ENCODE results near the gene DAB1.
"Not testable (repeated sequence)": the region's sequence is repeated elsewhere in the genome, so short reads cannot be mapped to it uniquely, and the experiment has no call there.

DAB1 gene

DNA sequence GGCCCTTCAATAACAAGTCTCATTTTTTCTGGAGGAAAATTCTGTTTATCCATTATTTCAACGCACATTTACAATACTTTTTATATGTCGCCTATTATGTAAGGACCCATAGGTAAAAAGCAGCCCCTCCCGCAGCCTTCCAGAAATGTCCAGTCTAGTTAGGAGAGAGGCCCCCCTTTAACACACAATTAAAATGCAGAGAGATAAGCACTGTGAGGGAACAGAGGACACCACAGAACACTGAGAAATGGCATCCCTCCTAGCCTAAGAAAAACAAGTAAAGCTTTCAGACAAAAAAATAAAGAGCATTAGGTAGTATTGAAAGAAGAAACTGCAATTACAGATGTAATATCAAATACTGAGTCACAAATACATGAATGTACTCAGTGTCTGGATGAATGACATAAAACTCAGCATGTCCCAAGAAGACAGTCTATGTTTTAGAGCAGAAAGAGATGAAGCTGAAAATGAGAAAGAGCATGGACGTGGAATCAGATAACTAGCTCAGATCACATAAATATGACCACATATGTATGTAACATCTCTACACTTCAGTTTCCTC lies 62.9 kb downstream of the DAB1 start:
- no peak for DNase-seq (ENCODE audit: low spot score)

DNA sequence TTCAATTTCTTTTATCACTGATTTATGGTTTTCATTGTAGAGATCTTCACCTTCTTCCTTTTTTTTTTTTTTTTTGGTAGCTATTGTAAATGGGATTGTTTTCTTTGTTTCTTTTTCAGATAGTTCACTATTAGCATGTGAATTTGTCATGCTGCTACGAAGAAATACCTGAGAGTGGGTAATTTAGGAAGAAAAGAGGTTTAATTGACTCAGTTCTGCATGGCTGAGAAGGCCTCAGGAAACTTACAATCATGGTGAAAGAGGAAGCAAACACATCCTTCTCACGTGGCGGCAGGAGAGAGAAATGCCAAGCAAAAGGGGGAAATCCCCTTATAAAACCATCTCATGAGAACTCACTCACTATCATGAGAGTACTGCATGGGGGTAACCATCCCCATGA lies 66.4 kb downstream of the DAB1 start:
- DNase-seq (ENCODE audit: low spot score): no peak

DNA sequence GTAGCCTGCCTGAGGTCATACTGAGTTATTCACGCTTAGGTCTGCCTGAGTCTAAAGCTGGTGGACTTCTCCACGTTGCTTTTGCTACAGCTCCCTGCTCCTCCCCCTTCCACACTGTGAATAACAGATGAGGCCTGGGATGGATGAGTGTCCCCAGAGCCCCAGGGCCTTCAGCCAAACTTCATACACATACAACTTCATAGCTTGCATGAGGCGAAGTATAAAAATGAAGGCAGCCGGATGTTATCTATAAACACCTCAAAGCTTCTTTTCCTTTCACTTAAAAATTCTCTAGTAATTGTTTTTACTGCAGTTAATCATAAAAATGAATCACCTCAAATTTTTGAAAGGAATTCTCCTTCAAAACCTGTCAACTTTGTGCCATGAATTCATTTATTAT lies 70.2 kb downstream of the DAB1 start:
- no peak for DNase-seq (ENCODE audit: low spot score)

GRCh38 chr1:57350610-57351009 lies 73.2 kb downstream of the DAB1 start:
- no peak for DNase-seq (ENCODE audit: low spot score)

- DNase-seq (ENCODE audit: low spot score): no peak
These were observed 74.9 kb downstream of the DAB1 start for GRCh38 chr1:57348921-57349320.

- no peak for DNase-seq (ENCODE audit: low spot score)
These were observed 77.9 kb downstream of the DAB1 start for GRCh38 chr1:57345916-57346315.

GRCh38 chr1:57344265-57344664 lies 79.6 kb downstream of the DAB1 start:
- no peak for DNase-seq (ENCODE audit: low spot score)

DNA sequence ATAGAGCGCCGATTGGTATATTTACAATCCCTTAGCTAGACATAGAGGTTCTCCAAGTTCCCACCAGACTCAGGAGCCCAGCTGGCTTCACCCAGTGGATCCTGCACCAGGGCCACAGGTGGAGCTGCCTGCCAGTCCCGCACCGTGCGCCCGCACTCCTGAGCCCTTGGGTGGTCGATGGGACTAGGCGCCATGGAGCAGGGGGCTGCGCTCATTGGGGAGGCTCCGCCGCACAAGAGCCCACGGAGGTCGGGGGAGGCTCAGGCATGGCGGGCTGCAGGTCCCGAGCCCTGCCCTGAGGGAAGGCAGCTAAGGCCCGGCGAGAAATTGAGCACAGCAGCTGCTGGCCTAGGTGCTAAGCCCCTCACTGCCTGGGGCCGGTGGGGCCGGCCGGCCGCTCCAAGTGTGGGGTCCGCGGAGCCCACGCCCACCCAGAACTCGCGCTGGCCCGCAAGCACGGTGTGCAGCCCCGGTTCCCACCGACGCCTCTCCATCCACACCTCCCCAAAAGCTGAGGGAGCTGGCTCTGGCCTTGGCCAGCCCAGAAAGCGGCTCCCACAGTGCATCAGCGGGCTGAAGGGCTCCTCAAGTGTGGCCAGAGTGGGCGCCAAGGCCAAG lies 80.5 kb downstream of the DAB1 start:
- DNase-seq (ENCODE audit: low spot score): not testable (repeated sequence)

- DNase-seq (ENCODE audit: low spot score): no peak
These were observed 82.1 kb downstream of the DAB1 start for GRCh38 chr1:57341721-57342120.

DNA sequence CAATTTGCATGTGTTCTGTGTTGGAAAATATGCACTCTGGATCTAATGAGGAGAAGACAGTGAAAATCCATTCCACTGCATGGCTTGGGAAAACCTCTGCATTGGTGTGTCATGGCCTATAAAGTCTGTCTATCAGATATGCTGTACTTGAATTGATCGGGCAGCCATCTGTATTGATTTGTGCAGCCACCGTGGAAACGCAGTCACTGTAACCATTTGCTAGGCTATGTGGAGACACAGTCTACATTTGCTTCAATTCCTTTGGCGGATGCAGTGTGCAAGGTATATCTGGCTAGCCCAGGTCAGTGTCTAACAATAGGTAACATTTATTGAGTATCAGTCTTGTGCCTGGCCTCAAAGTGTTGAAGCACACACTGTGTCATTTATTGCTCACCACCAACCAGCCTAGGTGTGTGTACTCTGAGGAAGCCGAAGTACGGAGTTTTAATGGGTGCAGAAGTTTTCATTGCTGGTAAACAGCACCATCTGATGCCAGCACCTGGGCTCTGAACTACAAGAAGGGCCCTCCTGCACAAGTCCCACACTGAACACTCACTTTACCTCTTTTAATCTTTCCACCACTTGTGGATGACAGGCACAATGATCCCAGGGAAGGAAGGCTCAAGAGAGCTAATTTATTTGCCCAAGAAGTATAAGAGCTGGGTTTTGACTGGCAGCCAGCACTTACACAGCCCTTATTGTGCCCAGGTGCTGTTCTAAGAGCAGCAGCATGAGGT lies 83.4 kb downstream of the DAB1 start:
- DNase-seq (ENCODE audit: low spot score): no peak

- DNase-seq (ENCODE audit: low spot score): no peak
These were observed 86.2 kb downstream of the DAB1 start for GRCh38 chr1:57337623-57338022.

GRCh38 chr1:57336793-57337192 lies 87.1 kb downstream of the DAB1 start:
- no peak for DNase-seq (ENCODE audit: low spot score)

- DNase-seq (ENCODE audit: low spot score): no peak
These were observed 92.2 kb downstream of the DAB1 start for GRCh38 chr1:57331620-57332019.

DNA sequence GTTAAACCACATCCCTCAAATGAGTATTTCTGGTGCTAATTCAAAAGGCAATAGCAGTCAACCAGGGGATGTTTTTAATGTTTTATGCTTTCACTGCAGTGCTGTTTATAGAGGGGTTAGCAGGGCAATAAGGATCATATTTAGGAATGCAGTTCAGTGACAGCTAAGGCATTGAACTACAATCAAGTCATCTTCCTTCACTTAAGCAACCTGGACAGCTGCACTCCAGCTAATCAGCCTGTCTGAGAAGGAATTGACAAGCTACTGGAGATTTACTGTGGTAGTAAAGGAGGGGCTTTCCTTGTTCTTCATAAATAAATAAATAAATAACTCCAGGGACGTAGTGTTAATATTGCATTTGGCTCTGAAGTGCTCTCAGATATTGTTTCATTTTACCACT lies 93.9 kb downstream of the DAB1 start:
- DNase-seq (ENCODE audit: low spot score): no peak

DNA sequence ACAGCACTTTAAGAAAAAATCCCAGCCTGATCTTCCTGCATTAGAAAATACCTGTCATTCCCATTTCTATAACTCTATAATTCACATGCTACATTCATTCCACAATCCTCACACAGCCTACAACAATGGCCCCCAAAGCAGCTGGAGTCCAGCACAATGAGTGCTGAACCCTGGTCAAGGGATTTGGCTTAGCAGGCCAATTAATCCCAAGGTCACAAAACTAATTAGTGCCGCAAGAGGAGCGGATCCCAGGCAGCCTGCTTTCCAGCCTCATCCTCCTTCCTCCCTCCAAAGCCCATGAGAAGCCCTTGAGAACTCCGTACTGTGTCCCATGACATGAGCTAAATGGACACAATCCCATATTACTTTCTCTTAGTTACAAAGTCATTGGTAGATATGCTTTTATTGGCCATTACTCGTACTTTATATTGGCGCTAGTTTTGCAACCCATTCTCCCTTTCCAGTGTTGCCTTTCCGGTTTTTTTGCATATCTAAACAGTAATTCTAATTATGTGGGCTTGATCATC lies 94.8 kb downstream of the DAB1 start:
- no peak for DNase-seq (ENCODE audit: low spot score)

GRCh38 chr1:57327946-57328345 lies 95.9 kb downstream of the DAB1 start:
- DNase-seq (ENCODE audit: low spot score): no peak

- no peak for DNase-seq (ENCODE audit: low spot score)
These were observed 96.5 kb downstream of the DAB1 start for GRCh38 chr1:57327336-57327735.

GRCh38 chr1:57325536-57325935 lies 98.3 kb downstream of the DAB1 start:
- no peak for DNase-seq (ENCODE audit: low spot score)

GRCh38 chr1:57325117-57325516 lies 98.7 kb downstream of the DAB1 start:
- no peak for DNase-seq (ENCODE audit: low spot score)

GRCh38 chr1:57324388-57324787 lies 99.5 kb downstream of the DAB1 start:
- no peak for DNase-seq (ENCODE audit: low spot score)

DNA sequence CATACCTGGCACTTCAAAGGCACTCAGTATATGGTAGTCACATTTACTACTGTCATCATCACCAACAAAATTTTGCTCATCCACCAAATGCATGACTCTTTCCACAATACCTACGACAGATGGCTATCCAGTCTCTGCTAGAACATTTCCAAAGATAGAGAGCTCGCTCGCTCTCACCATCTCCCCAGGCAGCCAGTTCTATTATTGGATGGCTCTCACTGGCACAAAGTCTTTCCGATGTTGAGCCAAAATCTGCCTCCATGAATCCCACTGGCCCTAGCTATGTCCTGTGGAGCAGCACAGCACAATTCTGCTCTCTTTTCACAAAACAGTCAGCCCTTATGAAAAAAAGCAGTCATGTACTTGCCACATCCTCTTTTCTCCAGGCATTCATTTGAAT lies 102.1 kb downstream of the DAB1 start:
- DNase-seq (ENCODE audit: low spot score): no peak

DNA sequence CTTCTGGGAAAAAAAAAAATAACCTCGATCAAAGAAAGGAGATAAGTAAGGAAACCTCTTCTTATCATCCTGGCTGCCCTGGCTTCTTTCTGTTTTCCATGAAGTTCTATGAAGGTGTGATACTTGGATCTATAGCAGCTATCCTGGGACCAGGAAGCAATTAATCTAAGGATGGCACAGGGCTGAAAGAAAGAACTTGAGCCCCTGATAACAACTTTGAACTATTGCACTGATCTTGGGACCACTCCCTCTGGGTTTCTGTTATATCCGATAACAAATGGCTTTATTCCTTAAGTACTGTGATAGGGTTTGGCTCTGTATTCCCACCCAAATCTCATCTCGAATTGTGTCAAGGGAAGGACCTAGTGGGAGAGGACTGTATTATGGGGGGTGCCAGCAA lies 104.1 kb downstream of the DAB1 start:
- no peak for DNase-seq (ENCODE audit: low spot score)

GRCh38 chr1:57319165-57319564 lies 104.7 kb downstream of the DAB1 start:
- no peak for DNase-seq (ENCODE audit: low spot score)
